Sciatic nerve (tissue), 2 donors: ENCODE results near the gene SYT6. TPM values are rescaled to one million over a fixed set of nuclear protein-coding genes. Genes with fewer than 3 reads are reported as not detected.

ENCODE experiments used
- ATAC-seq: fragments of 200-7000 bp; cut with Tn5 transposase; one replicate; pipeline ENCODE4 v1.9.1; 2020; ENCODE audit warnings: mild to moderate bottlenecking, moderate library complexity
- DNase-seq: peaks from one replicate; pipeline ENCODE4 v3.0.0-alpha.2; 2020; ENCODE audit warnings: low spot score
- intact Hi-C: fragments of 100-400 bp; cut with DNase I; formaldehyde crosslinking; loops from one replicate; pipeline ENCODE4 v1.14.2; 2022
- total RNA-seq: library from RNA; stranded (reverse); fragmentation: NEBNext Ultra II Directional; extraction: Animal tissue kit (Norgen Biotek cat#: 25700); gene quantifications from one replicate; pipeline ENCODE4 v1.2.1, GENCODE V29; 2021
- donor health status: DM: no; HTN: no; CAD: no.
- donor health status: DM: no; HTN: no; CAD: no.

The SYT6 gene
- total RNA-seq, 1 donor from 2014 or later: 0.40 TPM

GRCh38 chr1:114103992-114104391 lies 49.7 kb downstream of the SYT6 start:
- intact Hi-C loops: no loop called here
- ATAC-seq: no peak
- no peak for DNase-seq

DNA sequence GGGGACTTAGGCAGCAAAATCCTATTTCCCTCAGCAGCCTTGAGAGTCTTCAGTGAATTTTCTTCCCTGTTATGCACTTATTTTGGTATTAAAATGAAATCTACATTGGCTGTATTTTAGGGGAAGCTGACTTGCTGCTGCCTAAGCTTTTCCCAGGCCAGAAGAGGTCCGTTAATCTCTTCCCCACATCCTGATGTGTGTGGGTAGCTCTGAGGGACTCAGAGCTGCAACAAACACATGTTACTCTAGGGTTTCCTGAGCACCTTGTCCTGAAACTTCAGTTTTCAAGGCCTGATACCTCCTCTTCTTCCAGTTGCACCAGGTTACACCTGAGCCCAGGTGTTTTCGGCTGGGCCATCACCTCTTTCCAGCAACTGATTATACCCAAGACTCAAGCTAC lies 51.5 kb downstream of the SYT6 start:
- DNase-seq (no peak), ATAC-seq (no peak)
- intact Hi-C loops: no loop called here

DNA sequence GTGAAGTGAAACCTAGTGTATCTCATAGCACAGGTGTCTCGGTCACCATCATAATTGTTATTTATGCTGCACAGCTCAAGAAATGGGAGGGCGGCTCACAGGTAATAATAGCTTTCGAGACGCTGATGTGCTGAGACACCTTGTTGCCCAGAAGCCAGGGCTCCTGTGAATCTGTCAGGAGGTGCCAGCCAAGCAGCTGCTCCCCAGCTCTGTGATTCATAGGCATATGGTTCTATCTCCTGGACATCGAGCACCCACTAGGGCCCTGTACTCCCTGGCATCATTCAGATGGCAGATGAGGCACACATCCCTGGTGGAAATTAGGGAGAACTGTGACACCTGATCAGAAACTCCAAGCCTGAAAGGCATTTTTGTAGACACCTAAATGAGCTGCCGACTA lies 53.5 kb downstream of the SYT6 start:
- intact Hi-C loops: no loop called here
- ATAC-seq (no peak), DNase-seq (no peak)

DNA sequence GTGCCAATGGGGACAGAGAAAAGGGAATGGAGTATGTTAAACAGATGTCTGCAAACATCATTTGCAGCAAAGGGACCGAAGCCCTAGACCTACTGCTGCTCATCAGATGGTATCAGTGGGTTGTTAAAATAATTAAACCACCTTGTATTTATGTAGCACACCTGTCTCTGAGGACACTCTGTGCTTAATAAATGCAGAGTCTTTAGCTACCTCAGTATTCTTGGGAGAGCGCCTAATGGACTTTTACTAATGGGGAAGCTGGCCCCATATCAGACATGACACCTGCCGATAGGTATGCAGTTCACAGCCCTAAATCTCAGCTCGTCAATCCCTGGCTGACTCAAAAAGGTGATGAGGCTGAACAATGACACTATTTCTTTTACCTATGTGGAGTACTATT lies 54.4 kb downstream of the SYT6 start:
- intact Hi-C loops: no loop called here
- ATAC-seq (no peak), DNase-seq (no peak)

DNA sequence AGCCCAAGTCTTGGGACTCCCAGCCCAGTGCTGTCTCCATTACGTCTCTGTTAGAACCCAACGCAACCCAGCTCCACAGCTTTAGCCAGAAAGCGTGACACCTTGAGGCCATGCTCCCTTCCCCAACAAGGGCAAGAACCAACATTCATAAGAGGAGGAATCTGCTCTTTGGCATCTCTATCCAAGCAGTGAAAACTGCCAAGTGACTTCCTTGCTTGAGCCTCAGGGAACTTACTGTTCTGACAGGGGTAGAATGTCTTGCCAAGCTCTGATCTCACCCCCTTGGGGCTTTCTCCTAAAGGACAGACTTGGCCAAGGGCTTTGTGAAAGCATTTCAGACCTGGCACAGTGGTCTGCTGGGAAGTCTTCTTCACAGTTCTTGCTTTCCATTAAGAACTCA lies 56.6 kb downstream of the SYT6 start:
- ATAC-seq: peak; percentile 52
- intact Hi-C loops: no loop called here
- no peak for DNase-seq

- intact Hi-C loops: no loop called here
- ATAC-seq (peak; percentile 56), DNase-seq (no peak)
Observed at GRCh38 chr1:114094675-114095074, 59.0 kb downstream of the SYT6 start.

DNA sequence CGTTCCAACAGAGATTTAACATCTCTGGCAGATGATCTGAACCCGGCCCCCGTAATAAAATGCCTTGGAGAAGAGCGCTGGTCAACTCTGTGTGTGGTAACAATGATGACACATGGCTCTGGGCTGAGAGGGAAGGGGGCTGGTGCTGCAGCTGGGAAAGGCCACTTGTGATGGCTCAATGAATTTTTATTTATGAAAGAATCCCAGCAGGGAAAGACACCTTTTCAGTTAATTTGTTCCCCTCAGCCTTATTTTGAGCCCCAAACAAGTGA lies 59.4 kb downstream of the SYT6 start:
- intact Hi-C loops: no loop called here
- DNase-seq (no peak), ATAC-seq (peak; percentile 84)

DNA sequence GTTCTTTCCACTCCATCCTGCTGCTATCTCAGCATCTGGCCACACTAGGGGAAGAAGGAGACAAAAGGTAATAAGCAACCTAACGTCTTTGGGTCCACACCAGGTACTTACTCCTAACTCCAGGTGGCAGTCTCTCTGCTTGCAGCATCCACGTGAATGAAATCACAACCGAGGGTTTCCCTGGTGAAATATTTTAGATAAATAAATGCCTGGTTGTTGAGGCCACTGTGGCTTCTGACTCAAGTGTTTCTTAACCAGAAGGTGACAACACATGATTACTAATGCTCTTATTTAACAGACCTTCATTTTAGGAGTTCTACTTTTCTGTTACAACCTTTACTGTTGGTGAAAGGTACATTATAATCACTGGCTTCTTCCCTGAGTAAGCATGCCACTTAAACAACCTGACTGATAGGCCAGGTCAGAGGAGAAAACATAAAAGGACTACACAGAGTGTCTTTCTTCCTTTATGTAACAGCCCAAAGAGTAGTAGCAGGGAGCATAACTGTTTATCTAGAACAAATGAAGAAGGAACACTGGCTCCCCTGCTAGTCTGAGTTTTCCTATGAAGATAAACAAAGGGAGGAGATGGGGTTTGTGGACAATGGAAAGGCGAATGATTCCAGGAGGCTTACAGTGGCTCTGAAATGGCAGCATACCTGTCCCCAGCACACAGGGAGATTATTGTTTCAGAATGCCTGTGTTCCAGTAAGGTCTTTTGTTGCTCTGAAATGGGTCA lies 59.9 kb downstream of the SYT6 start:
- intact Hi-C loops: no loop called here
- ATAC-seq (peak; percentile 62), DNase-seq (no peak)

DNA sequence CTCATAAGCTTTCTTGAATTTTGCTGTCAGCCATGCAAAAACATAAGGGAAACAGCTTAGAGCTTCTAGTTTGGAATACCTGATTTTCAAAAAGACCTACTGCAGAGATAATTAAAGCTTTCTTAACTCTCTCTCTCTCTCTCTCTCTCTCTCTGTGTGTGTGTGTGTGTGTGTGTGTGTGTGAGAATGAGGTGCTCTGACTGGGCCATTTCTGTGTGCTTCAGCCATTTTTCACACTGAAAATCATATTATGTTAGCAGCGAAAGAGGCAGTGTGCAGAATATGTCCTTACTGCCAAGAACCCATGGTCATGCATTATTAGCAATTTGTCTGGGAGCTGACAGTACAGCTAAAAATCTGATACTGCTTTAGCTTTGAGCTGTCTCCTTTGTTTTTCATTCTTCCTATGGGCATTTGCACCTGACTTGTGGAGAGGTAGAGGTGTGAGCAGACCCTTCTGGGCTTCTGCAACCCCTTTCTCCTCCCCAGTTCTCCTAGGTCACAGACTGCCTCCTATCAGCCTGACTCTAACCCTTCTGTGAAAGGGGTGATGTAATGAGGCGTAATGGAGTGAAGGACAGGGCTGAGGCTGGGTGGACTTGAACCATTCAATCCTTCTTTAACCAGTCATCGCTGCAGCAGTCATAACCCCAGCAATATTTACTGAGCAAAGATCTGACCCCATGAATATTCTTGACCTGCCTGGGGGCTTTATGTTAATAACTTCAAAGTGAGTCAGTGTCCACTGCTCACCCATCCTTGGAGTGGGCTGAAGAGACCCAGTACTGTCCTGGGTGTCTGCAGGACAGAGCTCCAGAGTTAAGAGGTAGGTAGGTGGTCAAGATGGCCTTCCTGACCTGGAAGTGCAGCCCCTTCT lies 61.2 kb downstream of the SYT6 start:
- DNase-seq (no peak), ATAC-seq (no peak)
- intact Hi-C loops: no loop called here

DNA sequence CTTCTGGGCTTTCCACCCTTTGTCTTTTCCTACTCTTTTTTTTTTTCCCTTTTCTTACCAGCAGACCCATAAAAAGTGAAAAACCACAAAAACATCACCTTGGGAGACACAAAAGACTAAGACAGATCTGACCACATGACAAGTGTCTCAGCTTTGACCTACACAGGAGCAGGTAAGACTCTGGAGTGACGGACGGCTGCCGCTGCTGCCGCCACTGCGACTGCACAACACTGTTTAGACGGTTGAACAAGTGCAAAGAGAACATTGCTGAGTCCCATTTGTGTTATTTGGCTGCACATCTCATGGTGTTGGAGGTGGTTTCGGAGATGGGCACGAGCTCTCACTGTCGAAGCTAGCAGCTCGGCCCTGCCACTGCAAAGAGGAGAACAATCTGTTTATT lies 62.0 kb downstream of the SYT6 start:
- DNase-seq: no peak
- intact Hi-C loops: no loop called here
- no peak for ATAC-seq

DNA sequence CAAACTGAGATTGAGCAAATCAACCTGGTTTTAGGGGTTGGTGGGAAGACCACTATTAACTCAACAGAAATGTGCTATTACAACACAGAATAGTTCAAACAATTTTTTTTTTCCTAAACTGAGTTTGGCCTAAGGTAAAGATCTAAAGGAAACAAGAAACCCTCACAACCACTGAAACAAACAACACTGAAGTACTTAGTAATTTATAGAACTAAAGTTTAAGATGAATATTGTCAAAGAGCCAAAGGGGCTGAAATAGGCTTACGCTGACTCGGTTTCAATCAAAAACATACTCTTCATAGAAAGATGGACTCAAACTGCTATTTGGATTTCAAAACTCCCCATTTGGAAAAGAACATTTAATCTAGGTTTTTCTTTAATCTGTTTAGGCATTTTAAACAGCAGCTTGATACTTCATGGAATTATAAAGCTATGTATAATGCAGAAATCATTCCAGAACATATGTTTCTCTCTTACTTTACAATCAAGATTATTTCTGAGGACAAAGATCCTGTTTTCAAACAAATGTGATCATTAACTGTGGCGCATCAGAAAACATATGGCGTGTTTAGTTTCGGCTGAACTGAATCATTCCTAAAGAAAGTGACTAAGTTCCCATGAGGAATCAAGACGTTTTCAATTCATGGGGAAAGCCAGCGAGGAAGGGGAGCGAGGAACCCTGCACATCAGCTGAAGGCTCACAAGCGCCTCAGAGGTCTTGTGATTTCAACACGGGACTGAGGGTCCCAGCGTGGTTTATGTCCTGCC lies 62.7 kb downstream of the SYT6 start:
- DNase-seq: no peak
- no peak for ATAC-seq
- intact Hi-C loops: no loop called here

DNA sequence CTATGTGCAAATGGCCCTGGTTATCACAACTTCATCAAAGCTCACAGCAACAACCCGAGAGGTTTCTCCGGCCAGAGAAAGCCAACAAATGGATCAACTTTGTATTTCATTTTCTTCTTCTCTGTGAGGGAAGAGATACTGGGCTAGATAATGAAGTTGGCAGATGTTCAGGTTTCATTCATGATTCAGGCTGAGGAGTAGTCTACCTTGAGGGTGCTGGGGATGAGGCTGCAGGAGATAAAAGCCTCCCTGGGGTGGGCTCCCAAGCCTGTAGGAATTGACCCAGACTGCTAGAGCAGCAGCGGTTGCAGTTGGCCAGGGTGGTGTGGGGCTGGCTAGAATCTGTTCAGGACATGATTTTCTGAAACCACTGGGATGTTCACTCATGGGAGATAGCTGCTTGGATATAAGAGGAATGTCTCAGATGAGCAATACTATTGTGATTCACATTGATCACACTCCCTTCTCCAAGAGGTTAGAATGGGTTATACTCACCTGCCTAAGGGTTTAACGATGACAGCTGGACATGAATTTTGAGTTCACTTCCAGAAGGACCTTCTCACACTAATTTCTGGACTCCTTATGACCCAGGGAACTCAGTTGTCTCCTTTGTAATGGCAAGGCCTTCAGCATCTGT lies 64.0 kb downstream of the SYT6 start:
- ATAC-seq (no peak), DNase-seq (no peak)
- intact Hi-C loops: no loop called here

DNA sequence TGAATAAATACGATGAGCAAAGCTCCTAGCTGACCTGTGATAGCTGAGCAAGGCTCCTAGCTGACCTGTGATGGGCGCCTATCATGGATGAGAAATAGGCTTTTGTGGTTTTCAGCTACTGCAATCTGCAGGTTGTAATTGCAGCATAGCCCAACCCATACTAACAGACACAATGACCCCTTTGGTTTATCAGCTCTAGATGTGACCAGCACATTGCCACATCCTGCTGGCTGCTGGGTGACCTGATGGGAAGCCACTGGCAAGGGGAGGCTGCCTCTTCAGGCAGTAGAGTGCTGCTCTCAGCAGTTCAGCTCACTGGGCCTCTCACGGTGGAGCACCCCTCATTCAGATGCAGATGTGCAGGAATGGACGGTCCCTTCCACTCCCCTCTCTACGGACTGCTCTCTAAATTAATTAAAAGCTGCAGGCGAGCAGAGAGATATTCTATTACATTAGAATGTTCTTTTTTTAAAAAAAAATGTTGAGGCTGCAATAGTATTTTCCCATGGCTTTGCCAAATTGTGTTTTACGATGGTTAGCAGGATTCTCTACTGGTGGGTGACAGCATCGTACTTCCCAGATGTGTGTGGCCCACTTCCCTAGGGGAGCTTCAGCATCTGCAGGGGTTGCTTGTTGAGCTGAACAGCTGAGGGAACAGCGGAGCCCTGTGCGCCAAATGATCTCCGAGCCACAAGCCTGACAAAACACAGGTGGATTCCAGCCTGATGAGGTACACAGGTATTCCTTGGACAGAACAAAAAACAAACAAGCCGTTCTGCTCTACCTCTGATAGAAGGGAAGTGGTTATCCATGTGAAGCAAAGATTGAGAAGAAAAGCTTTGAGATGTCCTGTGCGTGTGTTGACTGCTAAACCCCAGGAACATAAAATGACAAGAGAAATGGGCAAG lies 65.0 kb downstream of the SYT6 start:
- intact Hi-C loops: no loop called here
- DNase-seq (no peak), ATAC-seq (peak; percentile 55)

DNA sequence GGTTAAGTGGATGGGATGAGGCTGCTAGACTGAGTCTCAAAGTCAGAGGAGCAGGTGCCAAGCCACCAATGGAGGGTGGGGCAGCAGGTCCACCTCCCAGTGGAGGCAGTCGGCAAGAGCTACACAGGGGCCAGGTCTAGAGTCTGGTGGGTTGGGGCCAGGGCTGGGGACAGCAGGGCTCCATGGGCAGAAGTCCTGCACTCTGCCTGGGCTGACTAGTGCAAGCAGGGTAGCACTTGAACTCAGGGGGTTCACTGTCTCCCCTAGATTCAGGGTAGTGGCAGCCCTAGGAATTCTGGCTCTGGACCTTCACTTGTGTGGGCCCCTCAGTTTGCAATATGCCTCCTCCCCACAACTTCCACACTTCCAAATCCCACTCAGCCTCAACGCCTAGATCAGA lies 66.2 kb downstream of the SYT6 start:
- no peak for DNase-seq
- ATAC-seq: no peak
- intact Hi-C loops: no loop called here

DNA sequence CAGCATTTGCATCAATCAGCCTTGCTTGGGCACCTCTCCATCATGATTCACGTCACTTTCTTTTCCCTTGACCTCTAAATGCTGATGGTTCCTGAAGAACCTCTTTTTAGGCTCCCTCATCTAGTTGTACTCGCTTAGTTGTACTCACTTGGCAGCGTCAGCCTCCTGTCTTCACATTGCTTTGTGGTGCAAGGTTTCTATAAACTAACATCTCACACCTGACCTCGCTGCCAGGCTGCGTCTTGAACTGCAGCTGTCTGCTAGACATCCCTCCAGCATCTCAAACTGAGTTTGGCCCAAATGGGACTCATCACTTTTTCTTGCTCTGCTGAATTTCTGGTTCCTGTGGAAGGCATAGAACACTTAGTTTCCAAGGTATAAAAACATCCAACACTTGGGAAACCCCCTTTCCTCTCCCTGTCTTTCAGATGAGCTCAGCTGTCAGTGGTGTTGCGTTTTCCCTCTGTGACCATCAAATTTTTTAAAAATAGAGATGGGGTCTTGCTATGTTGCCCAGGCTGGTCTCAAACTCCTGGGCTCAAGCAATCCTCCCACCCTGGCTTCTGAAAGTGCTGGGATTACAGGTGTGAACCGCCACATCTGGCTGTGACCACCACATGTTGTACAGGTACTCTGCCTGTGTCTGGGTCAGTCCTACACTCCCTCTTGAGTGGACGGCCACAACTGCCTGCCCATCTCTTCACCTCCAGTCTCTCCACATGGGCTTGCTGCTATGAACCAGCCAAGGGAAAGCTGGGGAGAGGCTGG lies 66.9 kb downstream of the SYT6 start:
- DNase-seq (no peak), ATAC-seq (no peak)
- intact Hi-C loops: no loop called here

DNA sequence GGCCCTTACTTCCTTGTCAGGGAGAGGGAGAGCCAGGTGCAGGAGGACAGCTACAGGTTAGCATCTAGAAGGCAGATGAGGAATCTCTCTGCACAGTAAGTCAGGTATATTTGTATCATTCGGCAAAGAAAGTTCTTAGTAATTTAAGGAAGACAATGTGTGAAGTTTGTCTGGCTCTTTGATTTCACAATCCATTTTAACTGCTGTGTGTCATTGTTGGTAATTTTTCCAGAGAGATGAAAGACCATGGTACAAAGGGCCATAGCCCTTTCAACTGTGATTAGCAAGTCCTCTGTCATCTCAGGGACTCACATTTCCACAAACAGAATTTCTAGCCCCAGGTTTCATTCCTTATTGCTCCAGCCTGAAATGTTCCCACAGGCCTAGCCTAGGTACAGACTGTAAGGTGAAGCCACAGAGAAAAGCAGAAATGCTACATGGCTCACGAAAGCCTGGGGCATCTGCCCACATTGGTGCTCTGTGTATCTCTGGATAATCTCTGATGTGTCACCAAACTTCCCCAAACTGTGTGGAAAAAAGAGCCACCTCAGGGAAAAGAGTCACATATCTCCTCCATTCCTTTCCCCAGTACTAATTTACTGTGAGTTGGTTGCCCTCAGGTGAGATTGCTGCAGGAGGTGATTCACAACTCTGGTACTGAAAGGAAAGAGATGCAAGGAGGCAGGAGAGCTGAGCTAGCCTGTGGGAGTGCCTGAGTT lies 70.6 kb downstream of the SYT6 start:
- intact Hi-C loops: no loop called here
- ATAC-seq: no peak

DNA sequence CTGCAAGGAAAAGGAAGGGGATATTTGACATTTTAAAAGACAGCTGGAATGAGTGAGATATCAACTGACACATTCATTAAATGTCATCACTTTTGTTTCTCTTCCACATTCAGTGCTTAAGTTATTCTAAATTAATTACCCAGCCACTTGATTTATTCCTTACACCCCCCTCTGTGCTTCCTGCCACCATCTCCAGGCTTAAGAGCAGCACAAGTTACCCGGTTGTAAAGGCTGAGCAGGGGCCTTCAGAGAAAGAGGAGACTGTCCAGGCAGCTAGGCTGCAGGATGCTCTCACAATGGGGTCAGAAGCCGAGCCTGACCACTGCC lies 71.4 kb downstream of the SYT6 start:
- intact Hi-C loops: no loop called here
- ATAC-seq: no peak
- DNase-seq: no peak

More for the DNA sequence above, 70.6 kb downstream of the SYT6 start:
- DNase-seq: no peak
